ENCODE data around the gene ZBTB21. TPM values are rescaled to one million over a fixed set of nuclear protein-coding genes. Genes with fewer than 3 reads are reported as not detected.

The ZBTB21 gene
- total and polyA plus RNA-seq, 2 of the 4 experiments (the other 2 are of a cell fraction) = 6.8 to 12.0 TPM

DNA sequence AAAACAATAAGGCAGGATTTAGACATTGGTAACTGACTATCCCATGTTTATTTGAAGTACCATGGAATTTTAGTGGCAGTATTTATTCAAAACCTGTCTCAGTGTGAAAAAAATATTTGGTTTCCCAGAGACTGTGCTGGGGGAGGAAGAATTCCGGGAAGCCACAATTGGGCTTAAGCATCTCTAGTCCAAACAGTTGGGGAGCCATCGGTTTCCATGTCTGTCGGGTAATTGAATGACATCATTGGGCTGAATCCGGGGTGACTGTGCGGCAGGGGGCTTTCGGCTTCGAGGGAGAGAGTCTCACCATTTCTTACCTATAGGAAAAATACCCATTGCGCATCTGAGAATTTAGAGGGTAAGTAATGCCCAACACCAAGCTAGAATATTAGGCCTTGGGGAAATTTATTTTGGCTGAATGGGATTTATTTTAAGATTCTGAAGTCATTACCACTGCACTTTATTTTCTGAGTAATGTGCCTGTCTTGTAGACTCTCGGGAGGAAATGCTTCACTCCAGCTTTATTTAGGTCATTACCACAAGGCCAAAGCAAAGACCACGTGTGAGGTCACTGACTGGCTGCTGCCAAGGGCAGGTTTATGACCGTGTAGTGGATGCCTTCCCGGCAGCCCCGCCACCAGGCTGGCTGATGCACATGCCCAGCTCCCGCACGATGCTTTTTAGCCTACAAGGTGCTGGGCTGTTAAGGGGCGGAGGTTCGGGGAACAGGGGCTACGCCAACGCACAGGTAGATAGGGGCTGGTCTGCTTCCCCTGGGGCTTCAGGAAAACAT is 37.9 kb upstream of the ZBTB21 start:
- H2AK9ac ChIP-seq (replicated peaks; ENCODE audit: low read depth, low read length, poor library complexity) = no peak overlapping the region
- no peaks in the 10 kb centered on the region; the same call in 1 of the 2 replicates for H3K27me3 ChIP-seq (ENCODE audit: control insufficient read depth, insufficient read depth, low read length)
- peak overlapping the region; percentile 82 for H2BK20ac ChIP-seq (ENCODE audit: low read depth, low read length)
- DNase-seq (peak; percentile 99), ATAC-seq (ENCODE audit: low read depth) (peak; percentile 91)
- ChIA-PET CTCF (interaction anchor here (2.0 kb wide), 1 partner anchor 60 kb away, joined by 6 read pairs; no protein-coding TSS in a partner anchor), POLR2A (ENCODE audit: unreplicated experiment) (no interaction called here)
- H3K36me3 ChIP-seq (ENCODE audit: control insufficient read depth, insufficient read depth, low read length) = no peaks in the 10 kb centered on the region
- no peak overlapping the region for H3K9ac ChIP-seq (ENCODE audit: low read depth, low read length)
- peak overlapping the region; percentile 41 for H2AK5ac ChIP-seq (ENCODE audit: low read depth, low read length)
- peak overlapping the region; percentile 87 for H2BK5ac ChIP-seq (ENCODE audit: low read depth, low read length, poor library complexity, severe bottlenecking)
- no peaks in the 10 kb centered on the region; a peak in 2 of 4 replicates for H3K79me1 ChIP-seq (ENCODE audit: low read depth in 1 of 2, low read length in 2 of 2)
- peaks cover 11% of the 10 kb centered on the region for H3K9me1 ChIP-seq (ENCODE audit: insufficient read depth, low read length)
- dilution Hi-C loops (cut with HindIII; ENCODE audit: low sequenced_read_pairs, unreplicated experiment) (no loop called here), in situ Hi-C loops (cut with MboI; ENCODE audit: low sequenced_read_pairs) (no loop called here), intact Hi-C loops (cut with micrococcal nuclease) (loop anchor here (1.0 to 5.0 kb wide), 2 partner anchors 9 to 36 kb away; partner anchors contain the start of gene ZBTB21)
- H4K20me1 ChIP-seq (ENCODE audit: insufficient read depth, low read length) = peaks cover 3% of the 10 kb centered on the region; the same call in 1 of the 2 replicates
- no peak overlapping the region for H3K4me3 ChIP-seq (ENCODE audit: insufficient read depth, low read depth, low read length)
- H3K4me2 ChIP-seq (ENCODE audit: low read depth, low read length) = peak overlapping the region; percentile 49
- peaks cover 18% of the 10 kb centered on the region for H3K4me1 ChIP-seq (ENCODE audit: control insufficient read depth, insufficient read depth, low read length)
- H2BK120ac ChIP-seq (ENCODE audit: low read depth, low read length) = peak overlapping the region; percentile 87
- H3K4ac ChIP-seq (ENCODE audit: low read depth, low read length) = peak overlapping the region; percentile 81
- peak overlapping the region; percentile 80 for H3K27ac ChIP-seq (ENCODE audit: insufficient read depth, low read length)
- H3K56ac ChIP-seq (ENCODE audit: extremely low read depth, insufficient read depth, low read length) = peak overlapping the region; percentile 42; the same call in 1 of the 2 replicates
- peak overlapping the region; percentile 70 for H3K18ac ChIP-seq (ENCODE audit: low read depth, low read length)
- H4K5ac ChIP-seq (ENCODE audit: low read depth, low read length) = peak overlapping the region; percentile 86
- no peaks in the 10 kb centered on the region for H3K9me3 ChIP-seq (ENCODE audit: control insufficient read depth, insufficient read depth, low read length)
- H4K8ac ChIP-seq (ENCODE audit: low read depth in 2 of 2, low read length in 2 of 2) = peak overlapping the region; percentile 3 to 69; a peak in 3 of 4 replicates
- H3K23ac ChIP-seq (ENCODE audit: low read depth, low read length) = peak overlapping the region; percentile 57; the same call in 1 of the 2 replicates
- H3K14ac ChIP-seq (replicated peaks; ENCODE audit: low read depth, low read length) = peak overlapping the region; percentile 14; the same call in 1 of the 2 replicates
- no peak overlapping the region for H2AFZ ChIP-seq (replicated peaks; ENCODE audit: low read length, poor library complexity)
- H4K91ac ChIP-seq (ENCODE audit: insufficient read depth, low read depth, low read length) = peak overlapping the region; percentile 78
- no TSS peak for BruUV-seq (replicated peaks)
- H2BK15ac ChIP-seq (ENCODE audit: low read depth, low read length) = peak overlapping the region; percentile 52; the same call in 1 of the 3 replicates
- 90% methylated on average over 2 of the region's 19 CpGs; no CpG with 5 or more reads in 1 of the 2 experiments for WGBS, 2 experiments (ENCODE audit: extremely low coverage in 2 of 2, insufficient read length in 1 of 2)
- TF ChIP-seq, protein P1, sequence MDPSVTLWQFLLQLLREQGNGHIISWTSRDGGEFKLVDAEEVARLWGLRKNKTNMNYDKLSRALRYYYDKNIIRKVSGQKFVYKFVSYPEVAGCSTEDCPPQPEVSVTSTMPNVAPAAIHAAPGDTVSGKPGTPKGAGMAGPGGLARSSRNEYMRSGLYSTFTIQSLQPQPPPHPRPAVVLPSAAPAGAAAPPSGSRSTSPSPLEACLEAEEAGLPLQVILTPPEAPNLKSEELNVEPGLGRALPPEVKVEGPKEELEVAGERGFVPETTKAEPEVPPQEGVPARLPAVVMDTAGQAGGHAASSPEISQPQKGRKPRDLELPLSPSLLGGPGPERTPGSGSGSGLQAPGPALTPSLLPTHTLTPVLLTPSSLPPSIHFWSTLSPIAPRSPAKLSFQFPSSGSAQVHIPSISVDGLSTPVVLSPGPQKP (IDR thresholded peaks at IDR 0.05; ENCODE audit: borderline replicate concordance, low read depth, low read length) = no peak
- peak; percentile 39; the same call in 1 of the 2 replicates for TF ChIP-seq NFE2L2 (IDR thresholded peaks at IDR 0.05; ENCODE audit: low read depth, low read length)
- TF ChIP-seq MAFK (IDR thresholded peaks at IDR 0.05; ENCODE audit: low read depth, low read length) = peak; percentile 18; the same call in 1 of the 2 replicates
- TF ChIP-seq, protein P2, sequence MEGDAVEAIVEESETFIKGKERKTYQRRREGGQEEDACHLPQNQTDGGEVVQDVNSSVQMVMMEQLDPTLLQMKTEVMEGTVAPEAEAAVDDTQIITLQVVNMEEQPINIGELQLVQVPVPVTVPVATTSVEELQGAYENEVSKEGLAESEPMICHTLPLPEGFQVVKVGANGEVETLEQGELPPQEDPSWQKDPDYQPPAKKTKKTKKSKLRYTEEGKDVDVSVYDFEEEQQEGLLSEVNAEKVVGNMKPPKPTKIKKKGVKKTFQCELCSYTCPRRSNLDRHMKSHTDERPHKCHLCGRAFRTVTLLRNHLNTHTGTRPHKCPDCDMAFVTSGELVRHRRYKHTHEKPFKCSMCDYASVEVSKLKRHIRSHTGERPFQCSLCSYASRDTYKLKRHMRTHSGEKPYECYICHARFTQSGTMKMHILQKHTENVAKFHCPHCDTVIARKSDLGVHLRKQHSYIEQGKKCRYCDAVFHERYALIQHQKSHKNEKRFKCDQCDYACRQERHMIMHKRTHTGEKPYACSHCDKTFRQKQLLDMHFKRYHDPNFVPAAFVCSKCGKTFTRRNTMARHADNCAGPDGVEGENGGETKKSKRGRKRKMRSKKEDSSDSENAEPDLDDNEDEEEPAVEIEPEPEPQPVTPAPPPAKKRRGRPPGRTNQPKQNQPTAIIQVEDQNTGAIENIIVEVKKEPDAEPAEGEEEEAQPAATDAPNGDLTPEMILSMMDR (conservative IDR thresholded peaks at IDR 0.05; ENCODE audit: low read depth, low read length) = 0 out of 2 replicates have a peak, but pooled peaks have one; percentile 31
- TF ChIP-seq MXI1 (IDR thresholded peaks at IDR 0.05; ENCODE audit: borderline replicate concordance, low read depth, low read length) = peak; percentile 59; the same call in 1 of the 2 replicates
- TF ChIP-seq POLR2A (IDR thresholded peaks at IDR 0.05; ENCODE audit: low read depth, low read length) = no peak
- TF ChIP-seq RAD21 (IDR thresholded peaks at IDR 0.05; ENCODE audit: low read length) = peak; percentile 49
- no peak for TF ChIP-seq RFX5 (IDR thresholded peaks at IDR 0.05; ENCODE audit: low read depth, low read length)
- peak; percentile 32; the same call in 1 of the 2 replicates for TF ChIP-seq FOS (IDR thresholded peaks at IDR 0.05; ENCODE audit: low read depth, low read length)
- no peak for TF ChIP-seq RCOR1 (IDR thresholded peaks at IDR 0.05; ENCODE audit: insufficient replicate concordance, low read length)
- TF ChIP-seq, protein P3, sequence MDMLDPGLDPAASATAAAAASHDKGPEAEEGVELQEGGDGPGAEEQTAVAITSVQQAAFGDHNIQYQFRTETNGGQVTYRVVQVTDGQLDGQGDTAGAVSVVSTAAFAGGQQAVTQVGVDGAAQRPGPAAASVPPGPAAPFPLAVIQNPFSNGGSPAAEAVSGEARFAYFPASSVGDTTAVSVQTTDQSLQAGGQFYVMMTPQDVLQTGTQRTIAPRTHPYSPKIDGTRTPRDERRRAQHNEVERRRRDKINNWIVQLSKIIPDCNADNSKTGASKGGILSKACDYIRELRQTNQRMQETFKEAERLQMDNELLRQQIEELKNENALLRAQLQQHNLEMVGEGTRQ (IDR thresholded peaks at IDR 0.05; ENCODE audit: low read depth, low read length) = peak; percentile 90
- TF ChIP-seq MAZ (IDR thresholded peaks at IDR 0.05; ENCODE audit: borderline replicate concordance, low read depth, low read length) = peak; percentile 42; the same call in 1 of the 2 replicates
- peak; percentile 82 for TF ChIP-seq BHLHE40 (IDR thresholded peaks at IDR 0.05; ENCODE audit: low read depth, low read length)
